ENCODE results near the gene SYNE4.
A peak's percentile ranks its signal among the peaks of the same experiment; 100 is the strongest.
"Not testable (repeated sequence)": the region's sequence is repeated elsewhere in the genome, so short reads cannot be mapped to it uniquely, and the experiment has no call there.

Gene SYNE4, protein sequence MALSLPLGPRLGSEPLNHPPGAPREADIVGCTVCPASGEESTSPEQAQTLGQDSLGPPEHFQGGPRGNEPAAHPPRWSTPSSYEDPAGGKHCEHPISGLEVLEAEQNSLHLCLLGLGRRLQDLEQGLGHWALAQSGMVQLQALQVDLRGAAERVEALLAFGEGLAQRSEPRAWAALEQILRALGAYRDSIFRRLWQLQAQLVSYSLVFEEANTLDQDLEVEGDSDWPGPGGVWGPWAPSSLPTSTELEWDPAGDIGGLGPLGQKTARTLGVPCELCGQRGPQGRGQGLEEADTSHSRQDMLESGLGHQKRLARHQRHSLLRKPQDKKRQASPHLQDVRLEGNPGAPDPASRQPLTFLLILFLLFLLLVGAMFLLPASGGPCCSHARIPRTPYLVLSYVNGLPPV

DNA sequence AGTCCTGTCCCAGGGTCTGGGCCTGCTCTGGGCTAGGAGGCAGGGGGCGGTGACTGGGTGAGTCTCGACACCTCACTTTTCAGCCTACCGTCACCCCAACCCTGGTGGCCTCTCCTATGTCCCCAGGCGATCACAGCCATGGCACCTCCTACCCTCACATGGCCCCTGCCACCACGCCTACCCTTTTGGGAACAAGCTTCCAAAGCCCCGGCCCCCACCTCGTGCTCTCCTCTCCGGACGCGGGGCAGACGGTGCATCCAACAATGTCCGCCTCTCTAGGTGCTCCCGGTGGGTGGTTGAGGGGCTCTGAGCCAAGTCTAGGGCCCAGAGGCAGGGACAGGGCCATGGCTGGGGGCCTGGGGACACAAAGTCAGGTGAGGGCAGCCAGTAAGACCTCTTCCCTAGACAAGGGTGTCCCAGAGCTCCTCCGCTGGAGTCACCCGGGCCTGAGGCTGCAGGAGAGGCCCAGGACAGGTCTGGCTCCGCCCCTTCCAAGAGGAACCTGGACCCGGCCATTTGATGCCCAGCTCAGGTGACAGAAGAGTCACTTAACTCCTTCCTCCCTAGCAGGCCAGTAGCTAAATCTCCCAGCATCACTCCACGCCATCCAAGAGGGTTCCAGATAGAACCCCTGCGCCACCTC, at the start of gene SYNE4:
SYNE4 (minus strand) TSS at position 478 of the 643 bp plus-strand sequence; CDS start at position 346, 132 bp downstream.
- no peak for DNase-seq

DNA sequence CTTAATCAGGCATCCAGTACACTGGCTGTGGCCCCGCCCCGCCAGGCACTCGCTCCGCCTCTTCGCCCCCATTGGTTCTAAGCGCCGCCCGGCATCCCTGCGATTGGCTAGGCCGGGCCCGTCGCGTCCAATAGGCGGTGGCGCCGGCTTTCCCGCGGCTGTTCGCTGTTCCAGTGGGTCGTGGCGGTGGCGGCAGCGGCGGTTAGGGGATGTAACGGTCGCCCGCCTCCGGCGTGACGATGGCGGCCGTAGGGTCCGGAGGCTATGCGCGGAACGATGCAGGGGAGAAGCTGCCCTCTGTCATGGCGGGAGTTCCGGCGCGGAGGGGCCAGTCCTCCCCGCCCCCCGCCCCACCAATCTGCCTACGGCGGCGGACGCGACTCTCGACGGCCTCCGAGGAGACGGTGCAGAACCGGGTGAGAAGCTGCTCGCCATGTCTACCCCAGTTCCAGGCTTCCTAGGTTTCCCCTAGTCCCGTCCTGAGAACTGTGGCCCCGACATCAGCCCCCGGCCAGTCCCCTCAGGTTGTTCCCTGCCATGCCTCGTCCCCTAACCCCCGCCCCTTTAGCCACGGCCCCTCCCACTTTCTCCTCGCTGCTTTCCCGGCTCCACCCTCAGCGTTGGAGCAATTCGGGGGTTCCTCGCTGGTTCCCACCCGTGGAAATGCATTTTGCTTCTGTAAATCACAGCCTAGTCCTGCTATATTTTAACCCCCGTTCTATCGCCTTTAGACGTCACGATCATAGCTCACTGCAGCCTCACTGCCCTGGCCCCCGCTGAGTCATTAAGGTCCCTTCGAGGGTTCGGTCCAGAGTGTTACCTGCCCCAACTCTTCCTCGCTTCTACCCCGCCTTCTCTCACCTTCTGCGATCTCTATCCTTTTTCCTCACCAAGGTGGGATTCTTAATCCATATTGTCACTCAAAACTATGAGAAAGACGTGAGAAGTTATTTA, 46.4 kb upstream of the SYNE4 start, which contains the start of gene WDR62:
WDR62 (plus strand) TSS at position 165 of the 954 bp plus-strand sequence; CDS start at position 240, 75 bp downstream.
- DNase-seq = peak in 4 of 6 experiments; percentile 96 to 99 (median 98)

DNA sequence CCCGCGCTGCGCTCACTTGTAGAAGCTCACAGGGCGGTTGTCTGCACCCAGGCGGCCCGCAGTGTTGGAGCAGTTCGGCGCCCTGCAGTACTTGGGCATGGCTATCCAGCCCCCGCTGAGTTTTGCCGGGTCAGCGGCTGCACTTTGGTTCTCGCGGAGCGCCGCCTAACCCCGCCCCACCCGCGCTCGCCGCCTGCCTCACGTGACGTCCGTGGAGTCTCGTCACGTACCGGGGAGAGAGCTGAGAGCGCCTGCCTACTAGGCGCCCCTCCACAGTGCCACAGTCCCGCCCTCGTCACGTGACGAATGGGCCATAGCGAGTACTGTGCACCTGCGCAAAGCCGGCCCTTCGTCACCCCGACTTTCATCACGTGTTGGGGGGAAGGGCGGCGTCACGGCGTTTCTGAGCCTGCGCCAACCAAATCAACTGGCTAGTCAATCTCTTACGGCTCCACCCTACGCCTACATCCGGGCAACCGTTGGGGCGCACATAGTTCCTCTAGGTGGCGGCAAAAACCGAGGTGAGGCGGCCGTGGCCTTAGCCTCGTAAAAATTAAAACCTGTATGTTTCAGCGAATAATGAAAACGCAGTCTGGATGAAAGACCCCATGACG, 45.6 kb upstream of the SYNE4 start, which contains the start of gene THAP8:
THAP8 (minus strand) TSS at position 167 of the 614 bp plus-strand sequence; CDS start at position 99, 68 bp downstream.
- DNase-seq = peak; percentile 98 to 100 (median 99)

DNA sequence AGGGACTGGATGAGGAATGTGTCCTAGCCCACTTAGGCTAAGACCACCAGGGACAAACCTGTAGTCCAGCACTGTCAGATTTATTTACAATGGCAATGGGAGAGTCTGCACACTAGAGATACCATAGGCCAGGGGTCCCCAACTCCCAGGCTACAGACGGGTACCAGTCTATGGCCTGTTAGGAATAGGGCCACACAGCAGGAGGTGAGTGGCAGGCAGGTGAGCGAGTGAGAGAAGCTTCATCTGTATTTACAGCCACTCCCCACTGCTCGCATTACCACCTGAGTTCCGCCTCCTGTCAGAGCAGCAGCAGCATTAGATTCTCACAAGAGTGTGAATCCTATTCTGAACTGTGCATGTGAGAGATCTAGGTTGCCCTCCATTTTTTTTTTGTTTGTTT, 43.0 kb upstream of the SYNE4 start:
- DNase-seq = no peak

DNA sequence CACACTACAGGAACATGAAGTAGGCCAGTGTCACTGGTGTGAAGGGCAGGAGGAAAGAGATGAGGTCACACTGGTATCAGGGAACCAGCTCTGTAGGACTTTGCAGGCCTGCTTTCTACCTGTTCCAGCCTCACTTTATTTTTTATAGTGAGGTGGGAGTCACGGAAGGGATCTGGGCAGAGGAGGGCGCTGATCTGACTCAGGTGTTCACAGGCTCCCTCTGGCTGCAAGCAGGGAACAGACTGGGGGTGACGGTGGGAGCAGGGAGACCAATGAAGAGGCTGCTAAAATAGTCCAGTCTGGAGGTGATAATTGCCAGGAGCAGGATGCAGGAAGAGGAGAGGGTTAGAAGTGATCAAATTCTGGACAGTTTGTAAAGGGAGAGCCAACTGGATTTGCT, 42.6 kb upstream of the SYNE4 start:
- no peak for DNase-seq

DNA sequence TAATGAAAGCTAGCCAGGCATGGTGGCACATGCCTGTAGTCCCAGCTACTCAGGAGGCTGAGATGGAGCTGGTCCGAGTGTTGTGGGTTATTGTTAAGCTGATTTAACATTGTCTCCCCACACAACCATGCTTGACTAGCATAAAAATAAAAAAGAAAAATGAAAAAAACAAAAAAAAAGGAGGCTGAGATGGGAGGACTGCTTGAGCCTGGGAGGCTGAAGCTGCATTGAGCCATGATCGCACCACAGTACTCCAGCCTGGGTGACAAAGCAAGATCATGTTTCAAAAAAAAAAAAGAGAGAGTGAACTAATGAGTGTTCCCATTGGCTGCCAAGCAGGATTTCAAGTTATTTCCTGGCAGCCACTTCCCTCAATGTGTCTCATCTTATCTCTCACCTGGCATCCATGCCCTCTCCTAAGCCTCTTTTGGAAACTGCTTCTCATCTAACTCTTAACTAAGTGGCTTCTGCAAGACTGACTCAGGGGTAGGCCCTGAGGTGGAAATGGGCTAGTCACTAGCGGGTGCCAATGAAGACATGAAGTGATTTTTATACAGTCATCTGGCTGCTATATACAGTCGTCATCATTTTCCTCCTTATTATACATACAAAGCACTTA, 40.6 kb upstream of the SYNE4 start:
- no peak for DNase-seq

DNA sequence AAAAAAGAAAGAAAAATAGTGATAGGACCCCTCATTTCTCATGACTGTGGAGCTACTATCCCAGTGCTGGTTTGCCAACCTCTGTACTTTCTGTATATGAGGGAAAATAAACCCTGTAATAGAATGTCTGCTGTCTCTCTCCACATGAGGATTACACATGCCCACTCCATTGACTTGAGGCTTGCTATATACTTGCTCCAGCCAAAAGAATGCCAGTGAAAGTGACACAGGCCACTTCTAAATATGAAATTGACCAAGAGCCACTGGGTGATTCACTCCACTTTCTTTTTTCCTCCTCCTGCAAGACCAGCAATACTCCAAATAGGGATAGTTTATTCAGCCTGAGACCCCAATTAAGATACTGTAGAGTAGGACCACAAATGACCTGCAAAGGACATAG, 39.2 kb upstream of the SYNE4 start:
- no peak for DNase-seq

DNA sequence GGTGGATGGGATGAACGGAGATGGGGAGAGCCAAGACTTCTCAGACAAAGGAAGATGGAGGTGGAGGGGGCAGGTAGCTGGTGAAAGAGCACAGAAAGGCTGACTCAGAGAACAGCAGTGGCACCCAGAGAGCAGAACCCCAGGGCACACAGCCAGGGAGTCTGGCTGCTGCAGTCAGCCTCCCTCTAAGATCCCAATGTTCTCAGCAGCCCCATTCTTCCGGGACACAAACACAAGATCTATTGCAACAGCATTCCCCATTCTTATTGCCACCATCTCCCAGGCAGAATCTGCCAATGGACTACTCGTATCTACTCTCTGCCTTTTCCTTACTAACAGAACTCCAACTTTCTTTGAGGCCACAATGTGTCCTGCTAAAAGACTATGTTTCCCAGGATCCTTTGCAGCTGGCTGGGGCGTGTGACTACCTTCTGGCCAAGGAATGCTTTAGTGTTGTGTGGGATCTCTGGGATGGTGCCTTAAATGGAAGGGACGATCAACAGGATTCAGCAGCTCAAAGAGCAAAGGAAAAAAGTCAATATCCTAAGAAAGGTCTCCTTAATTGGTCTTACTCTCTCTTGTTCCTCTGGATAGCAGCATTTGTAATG, 37.9 kb upstream of the SYNE4 start:
- DNase-seq = no peak

DNA sequence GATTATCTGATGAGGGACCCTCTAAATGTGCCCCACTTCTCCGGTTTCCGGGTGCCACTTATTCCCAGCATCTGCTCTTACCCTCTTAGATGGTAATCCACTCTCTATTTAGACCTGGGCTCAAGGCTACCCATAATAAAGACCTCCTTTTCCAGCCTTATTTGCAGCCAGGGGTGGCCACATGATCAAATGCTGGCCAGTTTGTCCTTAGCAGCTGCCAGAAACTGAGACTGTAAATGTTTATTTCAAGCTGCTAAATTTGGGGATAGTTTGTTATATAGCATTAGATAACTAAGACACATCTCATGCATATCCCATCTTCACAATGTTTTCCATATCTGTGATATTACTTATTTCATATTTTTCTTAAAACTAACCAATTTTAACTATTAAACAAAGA, 35.3 kb upstream of the SYNE4 start:
- no peak for DNase-seq

DNA sequence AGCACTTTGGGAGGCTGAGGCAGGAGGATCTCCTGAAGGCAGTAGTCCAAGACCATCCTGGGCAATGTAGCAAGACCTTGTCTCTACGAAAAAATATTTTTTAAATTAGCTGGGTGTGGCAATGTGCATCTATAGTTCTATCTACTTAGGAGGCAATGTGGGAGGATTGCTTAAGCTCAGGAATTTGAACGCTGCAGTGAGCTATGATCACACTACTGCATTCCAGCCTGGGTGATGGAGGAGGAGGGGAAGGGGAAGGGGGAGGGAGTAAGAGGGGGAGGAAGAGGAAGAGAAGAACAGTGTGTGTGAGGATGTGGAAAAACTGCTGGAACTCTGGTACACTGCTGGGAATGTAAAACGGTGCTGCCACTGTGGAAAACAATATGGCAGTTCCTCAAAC, 33.2 kb upstream of the SYNE4 start:
- no peak for DNase-seq

DNA sequence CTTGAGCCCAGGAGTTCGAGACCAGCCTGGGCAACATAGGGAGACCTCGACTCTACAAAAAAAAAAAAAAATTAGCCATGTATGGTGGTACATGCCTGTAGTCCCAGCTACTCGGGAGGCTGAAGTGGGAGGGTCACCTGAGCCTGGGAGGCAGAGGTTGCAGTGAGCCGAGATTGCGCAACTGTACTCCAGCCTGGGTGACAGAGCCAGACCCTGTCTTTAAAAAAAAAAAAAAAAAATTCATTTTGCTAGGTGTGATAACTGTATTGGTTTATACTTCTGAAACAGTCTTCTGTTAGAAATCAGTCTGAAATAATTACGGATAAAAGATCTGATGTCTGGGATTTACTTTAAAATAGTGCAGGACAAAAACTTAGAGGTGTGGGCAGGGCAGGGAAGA, 32.5 kb upstream of the SYNE4 start:
- DNase-seq = not testable (repeated sequence)

DNA sequence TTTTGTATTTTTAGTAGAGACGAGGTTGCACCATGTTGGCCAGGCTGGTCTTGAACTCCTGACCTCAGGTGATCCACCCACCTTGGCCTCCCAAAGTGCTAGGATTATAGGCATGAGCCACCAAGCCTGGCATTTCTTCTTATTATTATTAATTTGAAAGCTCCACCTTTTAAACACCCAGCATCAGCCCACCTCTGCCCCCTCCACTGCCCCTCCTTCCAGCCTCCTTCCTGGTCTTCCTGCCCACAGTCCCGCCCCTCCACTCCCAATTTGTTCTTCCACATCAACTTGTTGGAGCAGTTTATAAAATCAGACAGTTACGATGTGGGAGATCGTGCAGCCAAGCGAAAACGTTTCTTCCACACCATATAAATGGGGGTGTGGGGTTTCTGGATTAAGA, 31.9 kb upstream of the SYNE4 start:
- DNase-seq = no peak

DNA sequence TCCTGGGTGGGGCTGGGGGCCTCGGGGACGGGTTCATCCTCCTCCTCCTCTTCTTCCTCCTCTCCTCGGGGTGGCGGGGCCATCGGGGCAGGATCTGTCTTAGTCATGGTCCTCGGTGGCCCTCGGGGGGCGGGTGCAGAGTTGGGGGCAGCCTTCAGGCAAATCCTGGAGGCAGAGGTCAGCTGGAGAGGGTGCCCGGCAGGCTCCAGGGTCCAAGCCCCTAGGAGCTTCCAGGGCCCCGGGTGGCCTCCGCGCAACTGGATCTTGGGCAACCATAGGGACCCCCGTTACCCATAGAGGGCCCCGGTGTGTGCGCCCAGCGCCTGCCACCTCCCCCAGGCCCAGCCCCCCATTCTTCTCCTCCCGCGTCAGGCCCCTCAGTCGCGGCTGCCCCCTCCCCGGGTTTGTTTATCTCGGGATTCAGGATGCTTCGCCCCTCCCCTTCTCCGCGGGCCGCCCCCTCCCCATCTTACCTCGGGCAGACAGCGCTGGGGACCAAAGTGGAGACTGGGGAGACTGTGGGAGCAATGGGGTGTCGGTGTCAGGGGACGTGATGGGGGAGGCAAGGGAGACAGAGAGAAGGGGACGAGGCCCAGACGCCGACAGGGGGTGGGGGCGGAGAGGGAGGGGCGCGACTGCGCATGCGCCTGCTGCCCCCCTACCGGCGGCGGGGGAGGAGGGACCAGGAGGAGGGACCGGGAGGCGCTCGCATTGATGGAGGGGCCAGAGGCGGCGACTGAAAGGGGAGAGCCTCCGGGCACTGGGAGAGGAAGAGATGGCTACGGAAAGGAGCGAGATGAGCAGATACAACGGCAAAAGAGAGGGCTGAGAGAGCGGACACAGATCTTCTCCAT, 23.9 kb upstream of the SYNE4 start, which contains the start of gene CLIP3:
CLIP3 (minus strand) TSS at position 623 of the 854 bp plus-strand sequence; CDS start at position 107, 516 bp downstream.
- peak in 5 of 6 experiments; percentile 8 to 38 (median 15) for DNase-seq

DNA sequence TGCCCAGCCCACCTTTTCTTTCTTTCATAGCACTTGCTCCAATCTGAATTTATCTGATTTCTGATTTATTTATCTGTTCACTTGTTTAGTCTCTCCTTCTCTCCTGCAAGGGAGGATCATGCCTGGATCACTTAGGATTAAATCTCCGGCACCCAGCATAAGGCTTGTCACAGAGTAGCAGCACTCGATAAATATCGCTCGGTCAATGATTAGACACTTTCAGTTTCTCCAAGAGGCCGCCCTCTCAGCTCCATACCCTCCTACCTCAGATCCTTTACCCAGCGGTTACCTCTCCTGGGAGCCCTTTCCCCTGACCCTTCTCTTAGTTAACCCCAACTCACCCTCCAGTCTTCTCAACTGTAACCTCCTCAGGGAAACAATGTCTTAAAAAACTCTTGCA, 22.7 kb upstream of the SYNE4 start:
- DNase-seq = no peak

DNA sequence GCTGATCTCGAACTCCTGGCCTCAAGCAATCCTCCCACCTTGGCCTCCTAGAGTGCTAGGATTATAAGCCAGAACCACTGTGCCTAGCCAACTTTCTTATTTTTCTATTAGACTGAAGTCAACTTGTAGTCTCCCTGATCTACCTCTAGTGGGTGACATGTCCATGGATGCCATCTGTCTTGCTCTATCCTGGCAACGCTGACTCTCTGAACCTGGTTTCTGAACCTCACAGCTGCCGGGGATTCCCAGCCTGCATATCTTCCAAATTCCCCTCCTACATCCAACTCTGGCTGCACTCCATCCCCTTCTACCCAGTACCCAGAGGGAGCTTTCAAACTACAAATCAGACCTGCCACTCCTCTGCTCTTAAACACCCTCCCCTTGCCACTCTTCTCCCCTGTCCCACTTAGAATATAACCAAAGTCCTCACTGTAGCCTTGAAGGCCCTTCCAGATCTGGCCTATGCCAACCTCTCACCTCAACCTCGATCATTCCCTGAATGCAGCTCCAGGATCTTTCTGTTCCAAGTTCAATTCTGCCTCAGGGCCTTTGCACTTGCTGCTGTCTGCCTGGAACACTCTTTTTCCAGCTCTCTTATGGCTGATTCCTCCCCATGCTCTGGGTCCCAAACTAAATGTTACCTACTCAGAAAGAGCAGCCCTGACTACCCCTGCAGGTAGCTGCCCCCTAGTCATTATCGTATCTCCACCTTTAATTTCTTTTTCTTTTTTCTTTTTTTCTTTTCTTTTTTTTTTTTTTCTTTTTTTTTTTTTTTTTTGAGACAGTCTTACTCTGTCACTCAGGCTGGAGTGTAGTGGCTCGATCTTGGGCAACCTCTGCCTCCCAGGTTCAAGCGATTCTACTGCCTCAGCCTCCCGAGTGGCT, 21.9 kb upstream of the SYNE4 start:
- no peak for DNase-seq

DNA sequence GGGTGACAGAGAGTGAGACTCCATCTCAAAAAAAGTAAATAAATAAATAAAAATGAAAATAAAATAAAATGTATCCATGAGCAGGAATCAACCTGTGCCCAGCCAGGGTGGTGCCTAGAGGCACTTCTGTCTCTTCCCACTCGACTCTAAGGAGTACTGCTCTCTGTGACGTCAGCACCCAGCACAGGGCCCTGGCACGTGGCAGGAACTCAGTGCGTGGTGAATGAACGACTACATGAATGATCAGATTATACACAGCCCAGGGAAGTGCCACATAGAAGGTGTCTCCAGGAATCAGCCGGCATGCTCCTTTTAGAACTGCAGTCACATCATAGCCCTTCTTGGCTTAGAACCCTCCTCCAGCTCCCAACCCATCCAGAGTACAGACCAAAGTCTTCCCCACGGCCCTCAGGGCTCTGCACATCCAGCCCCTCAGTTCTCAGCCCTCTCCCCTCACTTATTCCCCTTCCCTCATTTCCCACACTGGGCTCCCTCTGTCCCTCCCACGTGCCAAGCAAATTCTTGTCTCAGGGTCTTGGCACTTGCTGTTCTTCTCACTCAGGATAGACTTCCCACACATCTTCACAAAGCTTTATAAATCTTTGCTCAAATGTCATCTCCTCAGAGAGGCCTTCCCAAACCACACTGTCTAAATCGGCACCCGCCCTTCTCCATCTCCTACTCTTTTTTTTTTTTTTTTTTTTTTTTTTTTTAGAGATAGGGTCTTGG, 19.9 kb upstream of the SYNE4 start:
- no peak for DNase-seq

DNA sequence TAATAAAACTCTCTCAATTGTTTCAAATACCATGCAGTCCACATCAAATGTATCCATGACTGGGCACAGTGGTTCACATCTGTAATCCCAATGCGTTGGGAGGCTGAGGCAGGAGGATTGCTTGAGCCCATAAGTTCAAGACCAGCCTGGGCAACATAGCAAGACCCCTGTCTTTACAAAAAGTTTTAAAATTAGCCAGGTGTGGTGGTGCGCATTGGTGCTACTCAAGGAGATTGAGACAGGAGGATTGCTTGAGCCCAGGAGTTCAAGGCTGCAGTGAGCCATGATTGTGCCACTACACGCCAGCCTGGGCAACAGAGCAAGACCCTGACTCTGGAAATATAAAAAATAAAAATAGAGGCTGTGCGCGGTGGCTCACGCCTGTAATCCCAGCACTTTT, 19.1 kb upstream of the SYNE4 start:
- DNase-seq = no peak

DNA sequence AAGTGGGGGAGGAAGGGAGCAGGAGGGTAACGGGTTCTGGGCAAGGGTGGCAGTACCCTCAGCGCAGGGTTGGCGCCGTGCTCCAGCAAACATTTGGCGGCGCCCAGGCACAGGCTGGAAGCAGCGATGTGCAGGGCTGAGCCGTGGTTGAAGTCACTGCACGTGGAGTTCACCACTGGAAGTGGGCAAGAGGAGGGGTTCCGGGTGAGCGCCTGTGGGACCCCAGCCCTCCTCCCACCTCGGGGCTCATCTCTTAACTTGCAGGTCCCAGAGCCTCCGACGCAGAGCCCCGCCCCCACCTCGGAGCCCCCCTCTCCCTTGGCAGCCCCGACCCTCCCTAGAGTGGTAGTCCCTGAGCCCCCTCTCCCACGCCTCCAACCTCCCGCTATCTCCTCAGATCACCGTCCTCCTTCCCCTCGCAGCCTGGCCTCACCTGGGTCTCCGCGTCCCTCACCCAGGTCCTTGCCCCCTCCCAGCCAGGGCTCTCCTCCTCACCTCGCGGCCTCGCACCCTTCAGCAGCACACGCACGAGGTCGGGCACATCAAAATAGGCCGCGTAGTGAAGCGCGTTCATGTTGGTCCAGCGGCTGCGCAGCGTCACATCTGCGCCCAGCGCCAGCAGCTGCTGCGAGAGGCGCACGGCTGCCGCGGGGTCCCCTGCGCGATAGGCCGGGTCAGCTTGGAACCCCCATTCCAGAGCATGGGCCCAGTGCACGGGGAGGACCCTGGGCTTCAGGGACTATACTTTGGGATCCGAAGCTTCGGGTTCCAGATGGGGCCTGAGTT, 17.7 kb upstream of the SYNE4 start:
- DNase-seq = no peak

Measured in stimulated activated naive CD4-positive, alpha-beta T cell (primary cell).